Stimulated activated naive CD8-positive, alpha-beta T cell treated with anti-CD3 and anti-CD28 coated beads, Interleukin-15, amount 100 ng/mL, for 72 hours (primary cell): ENCODE measurements around the gene GRIK4.

Source experiments
- ATAC-seq: fragments of 150-1000 bp; cut with Tn5 transposase; 2 replicates; pipeline ENCODE4 v1.10.0; 2021; ENCODE audit warnings: mild to moderate bottlenecking, moderate library complexity
- DNase-seq, 2 donors: peaks; one replicate each; pipeline ENCODE4 v3.0.0; 2021 to 2022
- H3K27ac Mint-ChIP-seq, 2 donors: one replicate each; pipeline ENCODE4 v1.8.0; 2022; ENCODE audit warnings: mild to moderate bottlenecking in 2 of 2, mixed read lengths in 2 of 2, moderate library complexity in 2 of 2
- H3K27me3 Mint-ChIP-seq: one replicate; pipeline ENCODE4 v1.8.0; 2022; ENCODE audit warnings: mixed read lengths
- H3K4me1 Mint-ChIP-seq: one replicate; pipeline ENCODE4 v1.8.0; 2022; ENCODE audit warnings: mild to moderate bottlenecking, mixed read lengths
- H3K4me3 Mint-ChIP-seq, 2 donors: one replicate each; pipeline ENCODE4 v1.8.0; 2022; ENCODE audit warnings: mild to moderate bottlenecking in 2 of 2, mixed read lengths in 2 of 2, moderate library complexity in 1 of 2
- H3K9me3 Mint-ChIP-seq, 2 donors: one replicate each; pipeline ENCODE4 v1.8.0; 2022; ENCODE audit warnings: mixed read lengths in 2 of 2

Gene GRIK4

GRCh38 chr11:120883404-120884080, 372.0 kb downstream of the GRIK4 start:
- DNase-seq (no peak), ATAC-seq (no peak)
- Mint-ChIP-seq H3K27ac (peak overlapping the region in 1 of 2 donors; percentile 61), H3K4me1 (no peaks in the 10 kb centered on the region), H3K9me3 (no peaks in the 10 kb centered on the region), H3K27me3 (peaks cover 54% of the 10 kb centered on the region), H3K4me3 (no peak overlapping the region)

- no peak overlapping the region for H3K27ac Mint-ChIP-seq
- no peaks in the 10 kb centered on the region for H3K4me1 Mint-ChIP-seq
- H3K9me3 Mint-ChIP-seq, result no peaks in the 10 kb centered on the region
- no peak for ATAC-seq
- no peak overlapping the region for H3K4me3 Mint-ChIP-seq
- peaks cover 54% of the 10 kb centered on the region for H3K27me3 Mint-ChIP-seq
- no peak for DNase-seq
These were observed 372.8 kb downstream of the GRIK4 start for GRCh38 chr11:120884154-120885020.

GRCh38 chr11:120890609-120891320, 379.2 kb downstream of the GRIK4 start:
- DNase-seq (no peak), ATAC-seq (no peak)
- Mint-ChIP-seq H3K4me3 (no peak overlapping the region), H3K4me1 (no peaks in the 10 kb centered on the region), H3K27me3 (peaks cover 6% of the 10 kb centered on the region), H3K9me3 (no peaks in the 10 kb centered on the region), H3K27ac (peak overlapping the region in 1 of 2 donors; percentile 36)

GRCh38 chr11:120893440-120894201, 382.1 kb downstream of the GRIK4 start:
- ATAC-seq (no peak), DNase-seq (no peak)
- H3K4me1 Mint-ChIP-seq, result no peaks in the 10 kb centered on the region
- H3K27me3 Mint-ChIP-seq, result peaks cover 7% of the 10 kb centered on the region
- no peak overlapping the region for H3K27ac Mint-ChIP-seq
- H3K9me3 Mint-ChIP-seq, result no peaks in the 10 kb centered on the region
- H3K4me3 Mint-ChIP-seq, result no peak overlapping the region

GRCh38 chr11:120894202-120894985, 382.8 kb downstream of the GRIK4 start:
- H3K4me1 Mint-ChIP-seq, result no peaks in the 10 kb centered on the region
- ATAC-seq (no peak), DNase-seq (no peak)
- H3K27me3 Mint-ChIP-seq, result peaks cover 8% of the 10 kb centered on the region
- no peak overlapping the region for H3K27ac Mint-ChIP-seq
- no peak overlapping the region for H3K4me3 Mint-ChIP-seq
- no peaks in the 10 kb centered on the region for H3K9me3 Mint-ChIP-seq

- H3K9me3 Mint-ChIP-seq, result no peaks in the 10 kb centered on the region
- H3K4me3 Mint-ChIP-seq, result no peak overlapping the region
- H3K4me1 Mint-ChIP-seq, result no peaks in the 10 kb centered on the region
- no peak for ATAC-seq
- H3K27ac Mint-ChIP-seq, result no peak overlapping the region
- H3K27me3 Mint-ChIP-seq, result peaks cover 8% of the 10 kb centered on the region
- DNase-seq, result no peak
These were observed 385.1 kb downstream of the GRIK4 start for GRCh38 chr11:120896687-120897086.

GRCh38 chr11:120898568-120898967, 387.0 kb downstream of the GRIK4 start:
- DNase-seq (no peak), ATAC-seq (no peak)
- no peaks in the 10 kb centered on the region for H3K4me1 Mint-ChIP-seq
- H3K9me3 Mint-ChIP-seq, result no peaks in the 10 kb centered on the region
- peaks cover 8% of the 10 kb centered on the region for H3K27me3 Mint-ChIP-seq
- H3K27ac Mint-ChIP-seq, result peak overlapping the region in 1 of 2 donors; percentile 2
- H3K4me3 Mint-ChIP-seq, result no peak overlapping the region

GRCh38 chr11:120899720-120900119, 388.2 kb downstream of the GRIK4 start:
- Mint-ChIP-seq H3K4me3 (no peak overlapping the region), H3K27me3 (peaks cover 8% of the 10 kb centered on the region), H3K27ac (peak overlapping the region; percentile 3 to 19), H3K9me3 (no peaks in the 10 kb centered on the region), H3K4me1 (no peaks in the 10 kb centered on the region)
- DNase-seq, result no peak
- no peak for ATAC-seq

- H3K4me1 Mint-ChIP-seq, result no peaks in the 10 kb centered on the region
- H3K9me3 Mint-ChIP-seq, result no peaks in the 10 kb centered on the region
- peaks cover 8% of the 10 kb centered on the region for H3K27me3 Mint-ChIP-seq
- H3K27ac Mint-ChIP-seq, result no peak overlapping the region
- DNase-seq (no peak), ATAC-seq (no peak)
- H3K4me3 Mint-ChIP-seq, result no peak overlapping the region
These were observed 389.1 kb downstream of the GRIK4 start for GRCh38 chr11:120900643-120901042.

GRCh38 chr11:120903686-120904085, 392.1 kb downstream of the GRIK4 start:
- Mint-ChIP-seq H3K4me1 (no peaks in the 10 kb centered on the region), H3K27me3 (peaks cover under 1% of the 10 kb centered on the region), H3K4me3 (no peak overlapping the region), H3K27ac (no peak overlapping the region), H3K9me3 (no peaks in the 10 kb centered on the region)
- no peak for DNase-seq
- ATAC-seq, result no peak

GRCh38 chr11:120904116-120904515, 392.6 kb downstream of the GRIK4 start:
- Mint-ChIP-seq H3K27ac (no peak overlapping the region), H3K4me3 (no peak overlapping the region), H3K4me1 (no peaks in the 10 kb centered on the region), H3K27me3 (no peaks in the 10 kb centered on the region), H3K9me3 (no peaks in the 10 kb centered on the region)
- DNase-seq, result no peak
- ATAC-seq, result no peak

GRCh38 chr11:120906766-120907165, 395.2 kb downstream of the GRIK4 start:
- no peak overlapping the region for H3K27ac Mint-ChIP-seq
- ATAC-seq (no peak), DNase-seq (no peak)
- H3K4me1 Mint-ChIP-seq, result no peaks in the 10 kb centered on the region
- H3K9me3 Mint-ChIP-seq, result no peaks in the 10 kb centered on the region
- H3K4me3 Mint-ChIP-seq, result no peak overlapping the region
- peaks cover 10% of the 10 kb centered on the region for H3K27me3 Mint-ChIP-seq

GRCh38 chr11:120907971-120908370, 396.4 kb downstream of the GRIK4 start:
- peaks cover 10% of the 10 kb centered on the region for H3K27me3 Mint-ChIP-seq
- no peaks in the 10 kb centered on the region for H3K4me1 Mint-ChIP-seq
- no peak for ATAC-seq
- H3K27ac Mint-ChIP-seq, result no peak overlapping the region
- H3K9me3 Mint-ChIP-seq, result no peaks in the 10 kb centered on the region
- DNase-seq, result no peak
- H3K4me3 Mint-ChIP-seq, result no peak overlapping the region

- H3K4me1 Mint-ChIP-seq, result no peaks in the 10 kb centered on the region
- no peak overlapping the region for H3K4me3 Mint-ChIP-seq
- no peak for DNase-seq
- no peaks in the 10 kb centered on the region for H3K9me3 Mint-ChIP-seq
- H3K27me3 Mint-ChIP-seq, result peaks cover 10% of the 10 kb centered on the region
- H3K27ac Mint-ChIP-seq, result no peak overlapping the region
- ATAC-seq, result peak; percentile 38
These were observed 397.1 kb downstream of the GRIK4 start for GRCh38 chr11:120908461-120909181.
